Glutamatergic neuron (in vitro differentiated cells): ENCODE results near the gene FNDC3B. TPM values are rescaled to one million over a fixed set of nuclear protein-coding genes. Genes with fewer than 3 reads are reported as not detected.
A peak's percentile ranks its signal among the peaks of the same experiment; 100 is the strongest.

Source experiments
- DNase-seq: peaks from one replicate; pipeline ENCODE4 v3.0.0; 2022
- H3K27ac Mint-ChIP-seq: one replicate; pipeline ENCODE4 v1.8.0; 2020; ENCODE audit warnings: mild to moderate bottlenecking, mixed read lengths, inconsistent platforms; ENCODE audit not compliant: unreplicated experiment
- H3K27me3 Mint-ChIP-seq: one replicate; pipeline ENCODE4 v1.8.0; 2020; ENCODE audit warnings: mild to moderate bottlenecking, moderate library complexity, mixed read lengths, inconsistent platforms; ENCODE audit not compliant: unreplicated experiment
- H3K36me3 Mint-ChIP-seq: one replicate; pipeline ENCODE4 v1.8.0; 2020; ENCODE audit warnings: mild to moderate bottlenecking, mixed read lengths, inconsistent platforms; ENCODE audit not compliant: unreplicated experiment
- H3K4me1 Mint-ChIP-seq: one replicate; pipeline ENCODE4 v1.8.0; 2020; ENCODE audit warnings: mild to moderate bottlenecking, low read depth, mixed read lengths, inconsistent platforms; ENCODE audit not compliant: unreplicated experiment
- H3K4me3 Mint-ChIP-seq: one replicate; pipeline ENCODE4 v1.8.0; 2020; ENCODE audit warnings: mild to moderate bottlenecking, mixed read lengths, inconsistent platforms; ENCODE audit not compliant: unreplicated experiment
- H3K9me3 Mint-ChIP-seq: one replicate; pipeline ENCODE4 v1.8.0; 2020; ENCODE audit warnings: mild to moderate bottlenecking, moderate library complexity, mixed read lengths, inconsistent platforms; ENCODE audit not compliant: unreplicated experiment
- CTCF ChIP-seq: fragments of 200-600 bp; sonication (generic); IDR thresholded peaks from one replicate; pipeline ENCODE4 v1.5.0; 2021; ENCODE audit not compliant: partially characterized antibody, unreplicated experiment
- total RNA-seq: library from RNA; stranded (reverse); fragmentation: NEBNext Ultra II Directional; extraction: Animal tissue kit (Norgen Biotek cat#: 25700); gene quantifications from one replicate; pipeline ENCODE4 v1.2.1, GENCODE V29; 2021; ENCODE audit not compliant: unreplicated experiment

Gene FNDC3B
- total RNA-seq, 1 donor from 2014 or later = 11.7 TPM

GRCh38 chr3:172136330-172136729 is 97.0 kb downstream of the FNDC3B start:
- no peaks in the 10 kb centered on the region for H3K36me3 Mint-ChIP-seq
- no peaks in the 10 kb centered on the region for H3K27me3 Mint-ChIP-seq
- DNase-seq = no peak
- peak overlapping the region; percentile 54 for H3K27ac Mint-ChIP-seq
- no peak overlapping the region for H3K4me3 Mint-ChIP-seq
- H3K4me1 Mint-ChIP-seq = peaks cover 20% of the 10 kb centered on the region
- TF ChIP-seq CTCF = no peak
- no peaks in the 10 kb centered on the region for H3K9me3 Mint-ChIP-seq

GRCh38 chr3:172137287-172138192 is 98.2 kb downstream of the FNDC3B start:
- Mint-ChIP-seq H3K36me3 (no peaks in the 10 kb centered on the region), H3K9me3 (no peaks in the 10 kb centered on the region), H3K27me3 (no peaks in the 10 kb centered on the region), H3K4me1 (peaks cover 20% of the 10 kb centered on the region), H3K27ac (no peak overlapping the region), H3K4me3 (no peak overlapping the region)
- DNase-seq = no peak
- TF ChIP-seq CTCF = no peak

- no peaks in the 10 kb centered on the region for H3K36me3 Mint-ChIP-seq
- no peak for TF ChIP-seq CTCF
- H3K27ac Mint-ChIP-seq = no peak overlapping the region
- no peaks in the 10 kb centered on the region for H3K9me3 Mint-ChIP-seq
- no peaks in the 10 kb centered on the region for H3K27me3 Mint-ChIP-seq
- peaks cover 20% of the 10 kb centered on the region for H3K4me1 Mint-ChIP-seq
- no peak for DNase-seq
- H3K4me3 Mint-ChIP-seq = no peak overlapping the region
Observed at GRCh38 chr3:172138193-172138537, 98.8 kb downstream of the FNDC3B start.

- Mint-ChIP-seq H3K4me3 (no peak overlapping the region), H3K36me3 (no peaks in the 10 kb centered on the region), H3K27ac (no peak overlapping the region), H3K27me3 (no peaks in the 10 kb centered on the region), H3K4me1 (peaks cover 20% of the 10 kb centered on the region), H3K9me3 (no peaks in the 10 kb centered on the region)
- DNase-seq = no peak
- no peak for TF ChIP-seq CTCF
Observed at GRCh38 chr3:172138792-172139507, 99.6 kb downstream of the FNDC3B start.
